H1 (cell line): ENCODE results near the gene TMEM150A. TPM values are rescaled to one million over a fixed set of nuclear protein-coding genes. Genes with fewer than 3 reads are reported as not detected.

ENCODE experiments used
- CTCF ChIA-PET: fragments of 300-600 bp; sonication (Branson Sonifier 250); formaldehyde crosslinking; loops from one replicate; lab custom pipeline; 2021; ENCODE audit not compliant: partially characterized antibody; lab: Charles Lee
- POLR2A ChIA-PET: fragments of 300-600 bp; sonication (Branson Sonifier 250); formaldehyde crosslinking; loops from one replicate; lab custom pipeline; 2021; ENCODE audit warnings: inconsistent platforms; ENCODE audit not compliant: partially characterized antibody; lab: Charles Lee
- DNase-seq, 2 experiments: peaks; one replicate each; pipeline versions ENCODE4 v3.0.0 to v3.0.0-alpha.2; 2010 to 2022; ENCODE audit warnings: low spot score in 2 of 2, low read depth in 1 of 2, mixed read lengths in 1 of 2
- FAIRE-seq: peaks from 2 replicates; lab custom pipeline; 2011; peaks lifted over from hg19 to GRCh38; lab: Jason Lieb, UNC
- H2AFZ ChIP-seq: 2 replicates; pipeline ENCODE4 v1.8.1; 2012; ENCODE audit warnings: low read length, inconsistent platforms
- H2AK5ac ChIP-seq: 2 replicates; pipeline ENCODE4 v1.6.1; 2013; ENCODE audit warnings: low read depth, low read length
- H2BK120ac ChIP-seq: replicated peaks from 2 replicates; pipeline ENCODE3; 2013; ENCODE audit warnings: low read depth, low read length, inconsistent platforms
- H2BK12ac ChIP-seq: 2 replicates; pipeline ENCODE4 v1.6.1; 2013; ENCODE audit warnings: low read depth, low read length
- H2BK15ac ChIP-seq: 2 replicates; pipeline ENCODE4 v1.6.1; 2013; ENCODE audit warnings: low read length
- H2BK20ac ChIP-seq: 2 replicates; pipeline ENCODE4 v1.6.1; 2013; ENCODE audit warnings: low read length
- H2BK5ac ChIP-seq: 2 replicates; pipeline ENCODE4 v1.6.1; 2013; ENCODE audit warnings: low read depth, low read length
- H3K14ac ChIP-seq: 2 replicates; pipeline ENCODE4 v1.6.1; 2013; ENCODE audit warnings: inconsistent platforms; ENCODE audit not compliant: insufficient read length
- H3K18ac ChIP-seq: 2 replicates; pipeline ENCODE4 v1.6.1; 2013; ENCODE audit warnings: low read length; ENCODE audit errors: extremely low read depth
- H3K23ac ChIP-seq: 2 replicates; pipeline ENCODE4 v1.6.1; 2013; ENCODE audit warnings: inconsistent platforms; ENCODE audit not compliant: insufficient read length
- H3K23me2 ChIP-seq: 2 replicates; pipeline ENCODE4 v1.6.1; 2013; ENCODE audit warnings: low read depth, low read length
- H3K27ac ChIP-seq: 2 replicates; pipeline ENCODE4 v1.6.1; 2011; ENCODE audit warnings: low read depth, low read length, inconsistent platforms
- H3K27me3 ChIP-seq, 4 experiments: replicated peaks in 1 of 4; 1 replicate in 1 of 4; 2 replicates in 3 of 4; pipeline versions ENCODE4 v1.6.1 to v1.8.1; 2011 to 2013; ENCODE audit warnings: low read length in 3 of 4, mild to moderate bottlenecking in 3 of 4, inconsistent platforms in 2 of 4, mixed read lengths in 2 of 4, moderate library complexity in 1 of 4; ENCODE audit not compliant: control insufficient read depth in 3 of 4, insufficient read depth in 3 of 4; ENCODE audit errors: extremely low read depth in 1 of 4
- H3K36me3 ChIP-seq, 4 experiments: 2 replicates each; pipeline versions ENCODE4 v1.6.1 to v1.8.1; 2011 to 2013; ENCODE audit warnings: mild to moderate bottlenecking in 4 of 4, low read length in 3 of 4, moderate library complexity in 2 of 4, control low read depth in 1 of 4, inconsistent platforms in 1 of 4; ENCODE audit not compliant: insufficient read depth in 4 of 4, control insufficient read depth in 2 of 4
- H3K4ac ChIP-seq: replicated peaks from 2 replicates; pipeline ENCODE3; 2013; ENCODE audit warnings: low read length, low read depth, mixed read lengths, inconsistent platforms; ENCODE audit not compliant: insufficient read length
- H3K4me1 ChIP-seq, 4 experiments: replicated peaks in 1 of 4; 1 replicate in 1 of 4; 2 replicates in 3 of 4; pipeline versions ENCODE4 v1.6.1 to v1.8.1; 2011 to 2013; ENCODE audit warnings: low read length in 3 of 4, inconsistent platforms in 2 of 4, mixed read lengths in 1 of 4; ENCODE audit not compliant: insufficient read depth in 4 of 4, control insufficient read depth in 3 of 4
- H3K4me2 ChIP-seq, 2 experiments: 2 replicates each; pipeline versions ENCODE4 v1.6.1 to v1.8.1; 2011 to 2013; ENCODE audit warnings: low read depth in 2 of 2, low read length in 2 of 2, control low read depth in 1 of 2, inconsistent platforms in 1 of 2, mild to moderate bottlenecking in 1 of 2; ENCODE audit not compliant: insufficient read depth in 1 of 2
- H3K4me3 ChIP-seq, 4 experiments: fragments of 200-600, 300-600 bp in 1 of 4; sonication (generic), shearing (Covaris generic), sonication (Bioruptor Twin) in 1 of 4; 2 replicates each; pipeline versions ENCODE4 v1.5.1 to v1.8.1; 2011 to 2016; ENCODE audit warnings: low read length in 4 of 4, low read depth in 3 of 4, control low read depth in 2 of 4, inconsistent platforms in 2 of 4, mild to moderate bottlenecking in 2 of 4, mixed read lengths in 1 of 4, moderate library complexity in 1 of 4; ENCODE audit not compliant: insufficient read depth in 2 of 4; ENCODE audit errors: extremely low read depth in 1 of 4
- H3K56ac ChIP-seq: replicated peaks from 2 replicates; pipeline ENCODE3; 2013; ENCODE audit warnings: low read depth, mild to moderate bottlenecking, mixed read lengths, low read length, inconsistent platforms; ENCODE audit not compliant: insufficient read length
- H3K79me1 ChIP-seq: 2 replicates; pipeline ENCODE4 v1.6.1; 2013; ENCODE audit warnings: low read depth, low read length, control low read depth
- H3K79me2 ChIP-seq, 2 experiments: 2 replicates each; pipeline versions ENCODE4 v1.6.1 to v1.8.1; 2012 to 2013; ENCODE audit warnings: low read length in 2 of 2, mild to moderate bottlenecking in 2 of 2, inconsistent platforms in 1 of 2; ENCODE audit not compliant: insufficient read depth in 2 of 2, control insufficient read depth in 1 of 2
- H3K9ac ChIP-seq, 4 experiments: replicated peaks in 1 of 4; 1 replicate in 1 of 4; 2 replicates in 3 of 4; pipeline versions ENCODE4 v1.6.1 to v1.8.1; 2011 to 2013; ENCODE audit warnings: low read depth in 3 of 4, low read length in 3 of 4, control low read depth in 2 of 4, mild to moderate bottlenecking in 2 of 4, moderate library complexity in 2 of 4, inconsistent platforms in 1 of 4; ENCODE audit errors: extremely low read depth in 1 of 4
- H3K9me3 ChIP-seq, 2 experiments: 2 replicates each; pipeline versions ENCODE4 v1.6.1 to v1.8.1; 2012 to 2013; ENCODE audit warnings: mild to moderate bottlenecking in 2 of 2, moderate library complexity in 2 of 2, control low read depth in 1 of 2, inconsistent platforms in 1 of 2, low read depth in 1 of 2, low read length in 1 of 2, mixed read lengths in 1 of 2; ENCODE audit not compliant: insufficient read depth in 2 of 2
- H4K20me1 ChIP-seq, 2 experiments: replicated peaks in 1 of 2; 2 replicates each; pipeline versions ENCODE3 to v1.8.1; 2011 to 2013; ENCODE audit warnings: inconsistent platforms in 2 of 2, low read length in 2 of 2, mild to moderate bottlenecking in 1 of 2; ENCODE audit not compliant: insufficient read depth in 2 of 2, control insufficient read depth in 1 of 2
- H4K5ac ChIP-seq: 2 replicates; pipeline ENCODE4 v1.6.1; 2013; ENCODE audit warnings: low read length, low read depth, mixed read lengths, inconsistent platforms; ENCODE audit not compliant: insufficient read length
- H4K8ac ChIP-seq: 2 replicates; pipeline ENCODE4 v1.8.0; 2013; ENCODE audit warnings: mild to moderate bottlenecking, moderate library complexity, low read length, inconsistent platforms; ENCODE audit not compliant: insufficient read depth; ENCODE audit errors: extremely low read depth
- H4K91ac ChIP-seq: replicated peaks from 2 replicates; pipeline ENCODE3; 2013; ENCODE audit warnings: low read length, mixed read lengths, inconsistent platforms; ENCODE audit not compliant: insufficient read length
- CHD2 ChIP-seq: IDR thresholded peaks from 2 replicates; pipeline ENCODE4 v1.6.1; 2012; ENCODE audit warnings: low read length, improper control_type of control experiment
- MAFK ChIP-seq: IDR thresholded peaks from 2 replicates; pipeline ENCODE4 v1.6.1; 2012; ENCODE audit warnings: low read depth, mild to moderate bottlenecking, improper control_type of control experiment, low read length
- MAX ChIP-seq: IDR thresholded peaks from 2 replicates; pipeline ENCODE4 v1.6.1; 2012; ENCODE audit warnings: inconsistent platforms
- POLR2A ChIP-seq, 2 experiments: IDR thresholded peaks; 1 replicate in 1 of 2; 2 replicates in 1 of 2; pipeline ENCODE4 v1.6.1; 2011; ENCODE audit warnings: low read depth in 2 of 2, low read length in 2 of 2, mild to moderate bottlenecking in 2 of 2; ENCODE audit errors: control extremely low read depth in 1 of 2
- POU5F1 ChIP-seq: IDR thresholded peaks from 2 replicates; pipeline ENCODE4 v1.6.1; 2011; ENCODE audit warnings: low read depth, mild to moderate bottlenecking, low read length, moderate library complexity
- RFX5 ChIP-seq: IDR thresholded peaks from 2 replicates; pipeline ENCODE4 v1.6.1; 2011; ENCODE audit warnings: low read depth, low read length, improper control_type of control experiment, borderline replicate concordance
- SIRT6 ChIP-seq: IDR thresholded peaks from one replicate; pipeline ENCODE4 v1.7.1; 2012; ENCODE audit warnings: low read length, inconsistent platforms
- SIX5 ChIP-seq: IDR thresholded peaks from 2 replicates; pipeline ENCODE4 v1.6.1; 2011; ENCODE audit warnings: mild to moderate bottlenecking, low read depth, low read length
- SUZ12 ChIP-seq: fragments of 200-600 bp; sonication (generic); IDR thresholded peaks from 2 replicates; pipeline ENCODE4 v1.6.1; 2012; ENCODE audit warnings: mild to moderate bottlenecking, inconsistent platforms, low read length, moderate library complexity, mixed read lengths
- USF2 ChIP-seq: IDR thresholded peaks from 2 replicates; pipeline ENCODE4 v1.6.1; 2011; ENCODE audit warnings: low read length, improper control_type of control experiment
- WGBS, 2 experiments: shearing (Covaris generic) in 1 of 2; methylation state at CpG; one replicate each; pipeline versions ENCODE4 v1.1.6 to v1.1.7; 2013 to 2015; ENCODE audit warnings: low lambda C conversion rate in 2 of 2, mixed read lengths in 2 of 2, inconsistent platforms in 1 of 2, low coverage in 1 of 2, missing lambda C conversion rate in 1 of 2; ENCODE audit not compliant: insufficient replicate concordance in 2 of 2, insufficient coverage in 1 of 2, insufficient read length in 1 of 2; ENCODE audit errors: extremely low coverage in 1 of 2, missing lambda C conversion rate in 1 of 2; 5-methylcytosine and 5-hydroxymethylcytosine counted together
- polyA plus RNA-seq, 7 experiments: library from polyadenylated mRNA; depleted of rRNA in 3 of 7; stranded (reverse) in 5 of 7; unstranded in 2 of 7; fragments of >200 nt in 5 of 7; fragments of 200-250 nt in 2 of 7; gene quantifications; 1 replicate in 5 of 7; 2 replicates in 1 of 7; 4 replicates in 1 of 7; pipeline versions ENCODE4 v1.2.1 to v1.2.3, GENCODE V29; 2011 to 2013; ENCODE audit warnings: missing spikeins in 2 of 7, mixed read lengths in 2 of 7
- total RNA-seq: library from RNA; stranded (reverse); fragmentation: NEBNext Ultra II Directional; extraction: Animal tissue kit (Norgen Biotek cat#: 25700); gene quantifications from 2 replicates; pipeline ENCODE4 v1.2.1, GENCODE V29; 2021

TMEM150A gene
- total and polyA plus RNA-seq, 2 of the 8 experiments (the other 6 are each of a cell fraction or from before 2014, with no cell fraction given), result 19.8 to 29.9 TPM

GRCh38 chr2:85611705-85612587 is 9.4 kb upstream of the TMEM150A start, which contains the start of gene C2orf68:
Gene C2orf68, minus strand, starts transcription at chr2:85612066. Its CDS starts 82 bp downstream, at chr2:85611984.
- H2BK12ac ChIP-seq, result peak within 1 kb of the TSS; percentile 78
- H3K27ac ChIP-seq, result peak within 1 kb of the TSS; percentile 73
- peak within 1 kb of the TSS; percentile 2 for H3K4ac ChIP-seq
- no peak within 1 kb of the TSS for H3K14ac ChIP-seq
- H2AK5ac ChIP-seq, result no peak within 1 kb of the TSS
- peak within 1 kb of the TSS; percentile 96 for H3K18ac ChIP-seq
- no peaks in the 10 kb centered on the region for H3K9me3 ChIP-seq
- H3K79me2 ChIP-seq, result peaks cover 4 to 20% of the 10 kb centered on the region in 2 experiments; a peak in 2 of 4 replicates
- no peak within 1 kb of the TSS for H3K56ac ChIP-seq
- no peak for FAIRE-seq
- H3K9ac ChIP-seq, result peak within 1 kb of the TSS in 3 of 4 experiments; percentile 30 to 83 (median 65); a peak in 6 of 7 replicates
- H2AFZ ChIP-seq, result peak within 1 kb of the TSS; percentile 14; the same call in 1 of the 2 replicates
- peaks cover 0 to 11% of the 10 kb centered on the region in 2 experiments for H4K20me1 ChIP-seq
- H3K4me3 ChIP-seq, result peak within 1 kb of the TSS; percentile 78 to 87 (median 84)
- H3K23ac ChIP-seq, result no peak within 1 kb of the TSS
- ChIA-PET CTCF (interaction anchor here (0.7 to 0.8 kb wide), 3 partner anchors 8 to 190 kb away, joined by 3 to 5 read pairs (median 3); no protein-coding TSS in a partner anchor), POLR2A (interaction anchor here (0.7 to 7.9 kb wide), 26 partner anchors 8 to 494 kb away, joined by 3 to 95 read pairs (median 5); partner anchors contain the start of genes GGCX, MAT2A, POLR1A and PTCD3)
- peak; percentile 70 to 92 for DNase-seq
- H4K5ac ChIP-seq, result peak within 1 kb of the TSS; percentile 24
- H4K91ac ChIP-seq, result peak within 1 kb of the TSS; percentile 56
- H3K4me1 ChIP-seq, result peaks cover 0 to 1% (median under 1%) of the 10 kb centered on the region in 4 experiments; a peak in 4 of 7 replicates
- peak within 1 kb of the TSS; percentile 64 for H2BK5ac ChIP-seq
- H4K8ac ChIP-seq, result peak within 1 kb of the TSS; percentile 89; the same call in 1 of the 2 replicates
- no peak within 1 kb of the TSS for H2BK20ac ChIP-seq
- H2BK120ac ChIP-seq, result no peak within 1 kb of the TSS
- 0 out of 2 replicates have a peak within 1 kb of the TSS, but pooled peaks have one; percentile 6 for H2BK15ac ChIP-seq
- peaks cover 5 to 16% (median 14%) of the 10 kb centered on the region in 4 experiments; a peak in 6 of 8 replicates for H3K36me3 ChIP-seq
- H3K23me2 ChIP-seq, result peaks cover 4% of the 10 kb centered on the region; the same call in 1 of the 2 replicates
- WGBS, 2 experiments, result 14% methylated on average over 50 of the region's 73 CpGs; no CpG with 5 or more reads in 1 of the 2 experiments
- H3K4me2 ChIP-seq, result peak within 1 kb of the TSS; percentile 68 to 82
- H3K27me3 ChIP-seq, result no peaks in the 10 kb centered on the region
- no peaks in the 10 kb centered on the region; the same call in none of the 2 replicates for H3K79me1 ChIP-seq
- TF ChIP-seq POU5F1, result no peak
- TF ChIP-seq POLR2A (IDR thresholded peaks at IDR 0.05; ENCODE audit: control extremely low read depth in 1 of 2, low read depth in 2 of 2, low read length in 2 of 2), result peak; percentile 73 to 84
- TF ChIP-seq USF2, result no peak
- no peak for TF ChIP-seq CHD2
- no peak for TF ChIP-seq RFX5
- peak; percentile 44 for TF ChIP-seq MAX
- TF ChIP-seq SIRT6, result no peak
- no peak for TF ChIP-seq SIX5
- no peak for TF ChIP-seq MAFK
- no peak for TF ChIP-seq SUZ12
